Mononuclear cell (primary cell): ENCODE data around the gene IPO5. TPM values are rescaled to one million over a fixed set of nuclear protein-coding genes. Genes with fewer than 3 reads are reported as not detected.
"Not testable (repeated sequence)": the region's sequence is repeated elsewhere in the genome, so short reads cannot be mapped to it uniquely, and the experiment has no call there.

ENCODE experiments used
- H3K27me3 ChIP-seq: 2 replicates; pipeline ENCODE4 v1.6.0; 2011; ENCODE audit warnings: low read length, control low read depth; ENCODE audit not compliant: insufficient read depth
- H3K4me1 ChIP-seq: 2 replicates; pipeline ENCODE4 v1.5.1; 2011; ENCODE audit warnings: mild to moderate bottlenecking, low read length, control low read depth; ENCODE audit not compliant: insufficient read depth
- H3K4me3 ChIP-seq: 2 replicates; pipeline ENCODE4 v1.5.1; 2011; ENCODE audit warnings: mild to moderate bottlenecking, low read length, moderate library complexity
- H3K9me3 ChIP-seq: 2 replicates; pipeline ENCODE4 v1.5.1; 2011; ENCODE audit warnings: low read depth, mild to moderate bottlenecking, control low read depth, low read length
- total RNA-seq: library from RNA; depleted of rRNA; stranded (reverse); fragments of >200 nt; gene quantifications from one replicate; pipeline ENCODE4 v1.2.3, GENCODE V29; 2012

IPO5 gene
- total RNA-seq, 1 donor: 69.2 TPM

DNA sequence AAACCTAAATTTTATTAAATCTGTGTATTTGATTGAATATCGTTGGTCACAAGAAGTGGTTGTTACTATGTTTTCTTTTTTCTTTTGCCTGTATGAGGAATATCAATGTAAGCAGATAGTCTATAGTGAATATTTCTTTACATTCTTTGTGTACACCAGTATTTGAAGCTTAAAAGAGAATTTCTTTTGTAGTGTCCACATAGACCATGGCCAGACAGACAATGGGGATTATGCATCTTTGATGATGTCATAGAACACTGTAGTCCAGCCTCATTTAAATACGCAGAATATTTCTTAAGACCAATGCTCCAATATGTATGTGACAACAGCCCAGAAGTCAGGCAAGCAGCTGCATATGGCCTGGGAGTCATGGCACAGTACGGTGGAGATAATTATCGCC lies 64.8 kb downstream of the IPO5 start:
- no peak overlapping the region for H3K4me3 ChIP-seq
- H3K27me3 ChIP-seq: no peaks in the 10 kb centered on the region
- no peaks in the 10 kb centered on the region for H3K4me1 ChIP-seq
- no peaks in the 10 kb centered on the region for H3K9me3 ChIP-seq

DNA sequence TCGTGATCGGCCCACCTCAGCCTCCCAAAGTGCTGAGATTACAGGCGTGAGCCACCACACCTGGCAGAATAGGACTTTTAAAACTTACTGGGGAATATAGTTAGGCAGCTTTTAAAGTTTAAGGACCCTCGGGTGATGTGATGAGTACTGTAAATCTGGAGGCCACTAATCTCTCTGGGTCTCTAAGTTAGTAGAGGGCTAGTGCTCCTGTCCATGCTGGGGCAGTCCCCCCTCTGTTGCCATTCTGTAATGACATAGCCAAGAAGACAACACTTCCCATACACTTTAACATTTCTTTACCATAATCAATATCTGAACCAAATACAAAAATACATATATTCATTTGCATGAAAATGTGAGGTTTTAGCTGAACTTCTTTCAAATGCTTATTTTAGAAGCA lies 65.7 kb downstream of the IPO5 start:
- Histone ChIP-seq H3K9me3 (no peaks in the 10 kb centered on the region), H3K27me3 (no peaks in the 10 kb centered on the region), H3K4me1 (no peaks in the 10 kb centered on the region), H3K4me3 (no peak overlapping the region)

- Histone ChIP-seq H3K4me3 (no peak overlapping the region), H3K9me3 (no peaks in the 10 kb centered on the region), H3K27me3 (no peaks in the 10 kb centered on the region), H3K4me1 (no peaks in the 10 kb centered on the region)
These were observed 66.8 kb downstream of the IPO5 start for GRCh38 chr13:98020271-98020670.

- Histone ChIP-seq H3K4me1 (no peaks in the 10 kb centered on the region), H3K4me3 (no peak overlapping the region), H3K9me3 (no peaks in the 10 kb centered on the region), H3K27me3 (no peaks in the 10 kb centered on the region)
These were observed 68.7 kb downstream of the IPO5 start for GRCh38 chr13:98022210-98022609.

DNA sequence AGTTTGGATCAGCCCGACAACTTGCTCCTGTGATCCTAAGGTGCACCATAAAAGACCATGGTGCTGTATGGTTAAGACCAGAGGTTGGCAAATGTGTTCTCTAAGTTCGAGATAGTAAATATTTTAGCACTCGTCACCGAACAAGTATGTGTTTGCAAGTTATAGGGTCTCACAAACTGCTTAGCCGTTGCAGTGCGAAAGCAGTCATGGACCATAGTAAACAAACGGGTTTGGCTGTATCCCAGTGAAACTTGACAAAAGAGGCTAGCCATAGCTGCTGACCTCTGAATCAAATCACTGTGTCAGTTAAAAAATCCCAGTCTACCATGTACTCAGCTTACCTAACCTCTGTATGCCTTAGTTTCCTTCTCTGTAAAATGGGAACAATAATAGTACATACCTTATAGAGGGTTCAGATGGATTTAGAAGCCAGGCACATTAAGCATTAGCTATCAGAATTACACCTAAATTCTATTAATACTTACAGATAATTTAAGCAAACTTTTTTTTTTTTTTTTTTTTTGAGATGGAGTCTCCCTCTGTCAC lies 72.1 kb downstream of the IPO5 start:
- Histone ChIP-seq H3K27me3 (no peaks in the 10 kb centered on the region), H3K4me1 (no peaks in the 10 kb centered on the region), H3K4me3 (no peak overlapping the region), H3K9me3 (no peaks in the 10 kb centered on the region)

- H3K4me3 ChIP-seq: no peak overlapping the region
- H3K9me3 ChIP-seq: no peaks in the 10 kb centered on the region
- no peaks in the 10 kb centered on the region for H3K4me1 ChIP-seq
- no peaks in the 10 kb centered on the region for H3K27me3 ChIP-seq
These were observed 73.0 kb downstream of the IPO5 start for GRCh38 chr13:98026457-98026857.

- Histone ChIP-seq H3K27me3 (no peaks in the 10 kb centered on the region), H3K9me3 (no peaks in the 10 kb centered on the region), H3K4me1 (no peaks in the 10 kb centered on the region), H3K4me3 (no peak overlapping the region)
These were observed 78.7 kb downstream of the IPO5 start for GRCh38 chr13:98032168-98032567.

DNA sequence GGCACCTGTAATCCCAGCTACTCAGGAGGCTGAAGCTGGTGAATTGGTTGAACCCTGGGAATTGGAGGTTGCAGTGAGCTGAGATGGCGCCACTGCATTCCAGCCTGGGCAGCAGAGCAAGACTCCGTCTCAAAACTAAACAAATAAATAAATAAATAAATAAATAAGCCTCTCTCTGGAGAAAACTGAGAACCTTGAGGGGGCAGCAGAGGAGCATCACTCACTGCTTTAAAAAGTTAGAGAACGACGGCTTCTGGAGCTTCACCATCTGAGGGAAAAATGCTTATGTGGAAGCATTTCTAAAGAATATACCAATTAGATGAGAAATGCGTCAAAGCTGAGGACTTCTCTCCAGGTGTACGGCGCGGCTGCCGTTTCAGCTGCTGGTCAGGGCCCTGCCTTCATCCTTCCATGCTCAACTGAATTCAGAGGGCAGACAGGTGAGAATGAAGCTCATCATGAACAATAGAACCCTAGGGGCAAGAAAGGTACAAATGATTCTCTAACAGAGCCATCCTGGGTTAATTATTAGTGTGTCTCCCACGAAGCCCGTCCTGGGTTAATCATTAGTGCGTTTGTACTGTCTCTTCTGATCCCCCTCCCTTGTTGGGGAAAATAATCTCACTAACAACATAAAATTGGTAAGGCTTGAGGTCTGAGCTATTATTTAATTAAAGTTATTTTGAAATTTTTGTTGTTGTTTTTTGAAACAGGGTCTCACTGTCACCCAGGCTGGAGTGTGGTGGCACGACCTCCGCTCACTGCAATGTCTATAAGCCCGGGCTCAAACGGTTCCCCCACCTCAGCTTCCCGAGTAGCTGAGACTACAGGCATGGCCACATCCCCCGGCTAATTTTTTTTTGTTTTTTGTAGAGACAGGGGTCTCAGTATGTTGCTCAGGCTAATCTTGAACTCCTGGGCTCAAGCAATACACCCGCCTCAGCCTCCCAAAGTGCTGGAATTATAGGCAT lies 80.1 kb downstream of the IPO5 start:
- Histone ChIP-seq H3K4me1 (no peaks in the 10 kb centered on the region), H3K9me3 (no peaks in the 10 kb centered on the region), H3K4me3 (no peak overlapping the region), H3K27me3 (no peaks in the 10 kb centered on the region)

- Histone ChIP-seq H3K4me3 (no peak overlapping the region), H3K4me1 (no peaks in the 10 kb centered on the region), H3K27me3 (no peaks in the 10 kb centered on the region), H3K9me3 (no peaks in the 10 kb centered on the region)
These were observed 81.9 kb downstream of the IPO5 start for GRCh38 chr13:98035373-98035772.

DNA sequence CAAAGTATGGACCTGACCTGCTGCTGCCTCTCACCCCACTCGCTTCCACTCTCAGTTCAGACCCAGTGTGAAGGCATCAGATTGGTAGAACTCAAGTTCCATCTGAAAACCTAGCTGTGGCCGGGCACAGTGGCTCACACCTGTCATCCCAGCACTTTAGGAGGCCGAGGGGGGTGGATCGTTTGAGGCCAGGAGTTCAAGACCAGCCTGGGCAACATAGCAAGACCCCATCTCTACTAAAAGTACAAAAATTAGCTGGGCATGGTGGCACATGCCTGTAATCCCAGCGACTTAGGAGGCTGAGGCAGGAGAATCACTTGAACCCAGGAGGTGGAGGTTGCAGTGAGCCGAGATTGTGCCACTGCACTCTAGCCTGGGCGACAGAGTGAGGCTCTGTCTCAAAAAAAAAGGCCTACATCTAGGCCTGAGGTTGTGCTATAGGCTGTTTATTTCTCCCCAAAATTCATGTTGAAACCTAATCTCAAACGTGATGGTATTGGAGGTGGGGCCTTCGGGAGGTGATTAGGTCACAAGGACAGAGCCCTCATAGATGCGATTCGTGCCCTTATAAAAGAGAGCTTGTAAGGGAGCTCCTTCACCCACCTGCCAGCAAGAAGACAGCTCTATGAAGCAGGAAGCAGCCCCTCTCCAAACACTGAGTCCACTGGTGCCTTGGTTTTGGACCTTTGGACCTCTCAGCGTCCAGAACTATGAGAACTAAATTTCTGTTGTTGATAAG lies 83.3 kb downstream of the IPO5 start:
- not testable (repeated sequence) for H3K9me3 ChIP-seq, H3K27me3 ChIP-seq, H3K4me3 ChIP-seq, H3K4me1 ChIP-seq

- Histone ChIP-seq H3K4me1 (no peaks in the 10 kb centered on the region), H3K27me3 (no peaks in the 10 kb centered on the region), H3K9me3 (no peaks in the 10 kb centered on the region), H3K4me3 (no peak overlapping the region)
These were observed 85.8 kb downstream of the IPO5 start for GRCh38 chr13:98039261-98039660.

DNA sequence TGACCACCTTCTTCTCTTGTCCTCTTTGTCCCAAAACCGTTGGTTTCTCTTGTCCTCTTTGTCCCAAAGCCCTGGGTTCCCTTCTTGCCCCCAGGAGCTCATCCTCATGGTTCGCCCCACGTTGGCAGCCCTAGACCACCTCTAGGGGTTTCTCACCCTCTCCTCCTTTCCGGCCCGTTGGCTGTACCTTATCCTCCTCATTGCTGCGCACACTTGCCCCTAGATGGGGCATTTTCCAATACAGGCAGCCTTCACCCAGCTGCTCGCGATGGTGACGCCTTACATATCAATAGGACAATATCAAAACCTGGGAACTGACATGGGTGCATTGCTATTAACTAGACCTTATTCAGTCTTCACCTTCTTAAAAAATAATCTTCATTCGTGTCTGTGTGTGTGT lies 86.5 kb downstream of the IPO5 start:
- Histone ChIP-seq H3K9me3 (no peaks in the 10 kb centered on the region), H3K4me3 (no peak overlapping the region), H3K4me1 (no peaks in the 10 kb centered on the region), H3K27me3 (no peaks in the 10 kb centered on the region)

- no peak overlapping the region for H3K4me3 ChIP-seq
- no peaks in the 10 kb centered on the region for H3K4me1 ChIP-seq
- no peaks in the 10 kb centered on the region for H3K9me3 ChIP-seq
- H3K27me3 ChIP-seq: no peaks in the 10 kb centered on the region
These were observed 87.8 kb downstream of the IPO5 start for GRCh38 chr13:98041081-98041820.

DNA sequence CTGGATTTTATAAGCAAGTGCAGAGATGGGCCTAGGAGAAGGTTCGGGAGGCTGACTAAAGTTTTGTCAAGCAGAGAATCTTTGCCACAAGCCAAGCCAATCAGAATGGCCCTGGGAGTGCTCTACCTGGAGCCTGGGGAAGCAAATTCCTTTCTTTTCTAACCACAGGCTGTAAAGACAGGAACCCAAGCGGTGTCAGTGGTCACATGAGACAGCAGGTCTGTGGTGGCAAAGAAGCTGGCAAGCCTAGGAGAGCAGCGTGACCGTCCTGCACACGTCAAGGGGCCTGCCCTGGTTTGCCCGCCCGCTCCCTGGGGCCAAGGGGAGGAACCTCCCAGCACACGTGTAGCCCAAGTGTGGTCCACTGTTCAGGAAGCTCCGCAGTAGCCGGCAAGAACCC lies 90.8 kb downstream of the IPO5 start:
- Histone ChIP-seq H3K9me3 (no peaks in the 10 kb centered on the region), H3K4me3 (no peak overlapping the region), H3K27me3 (no peaks in the 10 kb centered on the region), H3K4me1 (no peaks in the 10 kb centered on the region)

DNA sequence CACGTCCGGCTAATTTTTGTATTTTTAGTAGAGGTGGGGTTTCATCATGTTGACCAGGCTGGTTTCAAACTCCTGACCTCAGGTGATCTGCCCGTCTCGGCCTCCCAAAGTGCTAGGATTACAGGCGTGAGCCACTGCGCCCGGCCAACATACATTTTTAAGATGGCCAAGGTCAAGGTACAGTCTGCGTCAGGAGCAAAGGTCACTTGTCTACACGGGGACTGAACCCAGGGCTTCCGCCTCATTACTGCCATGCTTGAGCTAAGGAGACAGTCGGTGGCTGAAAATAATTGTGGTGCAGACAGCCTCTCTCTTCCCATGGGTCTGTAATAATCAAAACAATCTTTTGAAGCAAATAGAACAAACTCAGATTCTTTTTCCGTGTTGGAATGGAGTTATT lies 94.3 kb downstream of the IPO5 start:
- H3K4me3 ChIP-seq: not testable (repeated sequence)

More for the DNA sequence above, 94.3 kb downstream of the IPO5 start:
- H3K27me3 ChIP-seq, H3K4me1 ChIP-seq, H3K9me3 ChIP-seq: not testable (repeated sequence)
